ENCODE measurements around the gene PI4KB. TPM values are rescaled to one million over a fixed set of nuclear protein-coding genes. Genes with fewer than 3 reads are reported as not detected.
A peak's percentile ranks its signal among the peaks of the same experiment; 100 is the strongest.

PI4KB gene
- total RNA-seq, 1 donor from 2014 or later, result 54.7 TPM

GRCh38 chr1:151243683-151244216, 83.5 kb downstream of the PI4KB start:
- H3K4me3 Mint-ChIP-seq, result no peak overlapping the region
- no peak overlapping the region for H3K27ac Mint-ChIP-seq
- peaks cover 53% of the 10 kb centered on the region for H3K36me3 Mint-ChIP-seq (ENCODE audit: low read depth)
- H3K27me3 Mint-ChIP-seq (ENCODE audit: insufficient read depth), result no peaks in the 10 kb centered on the region
- H3K4me1 Mint-ChIP-seq (ENCODE audit: low read depth), result no peaks in the 10 kb centered on the region
- H3K9me3 Mint-ChIP-seq, result no peaks in the 10 kb centered on the region
- DNase-seq (ENCODE audit: low spot score), result no peak
- intact Hi-C loops (cut with micrococcal nuclease), result no loop called here

- H3K27me3 Mint-ChIP-seq (ENCODE audit: insufficient read depth), result no peaks in the 10 kb centered on the region
- peaks cover 52% of the 10 kb centered on the region for H3K36me3 Mint-ChIP-seq (ENCODE audit: low read depth)
- peak overlapping the region; percentile 23 for H3K27ac Mint-ChIP-seq
- H3K4me3 Mint-ChIP-seq, result no peak overlapping the region
- no peaks in the 10 kb centered on the region for H3K9me3 Mint-ChIP-seq
- no peak for DNase-seq (ENCODE audit: low spot score)
- H3K4me1 Mint-ChIP-seq (ENCODE audit: low read depth), result peaks cover 5% of the 10 kb centered on the region
- intact Hi-C loops (cut with micrococcal nuclease), result no loop called here
Observed at GRCh38 chr1:151242442-151242841, 84.8 kb downstream of the PI4KB start.

Other genes starting within 250 kb of the PI4KB start
- gene SEMA6C, start 180.8 kb downstream of the PI4KB start, total RNA-seq, result 3.6 and 4.3 TPM in 2 replicates
- gene TNFAIP8L2, start 170.8 kb downstream of the PI4KB start, total RNA-seq, result 38.0 and 38.5 TPM in 2 replicates
- gene LYSMD1, start 161.5 kb downstream of the PI4KB start, total RNA-seq, result 4.0 and 5.0 TPM in 2 replicates
- 111 and 117 TPM in 2 replicates for gene SCNM1, start 161.3 kb downstream of the PI4KB start, total RNA-seq
- gene TMOD4, start 151.4 kb downstream of the PI4KB start, total RNA-seq, result 2.6 and 2.9 TPM in 2 replicates
- 90.0 and 96.4 TPM in 2 replicates for gene VPS72, start 137.2 kb downstream of the PI4KB start, total RNA-seq
- gene PIP5K1A, start 128.9 kb downstream of the PI4KB start, total RNA-seq, result 98.9 and 101 TPM in 2 replicates
- 276 and 285 TPM in 2 replicates for gene PSMD4, start 72.7 kb downstream of the PI4KB start, total RNA-seq
- 26.9 and 27.3 TPM in 2 replicates for gene ZNF687, start 45.1 kb downstream of the PI4KB start, total RNA-seq
- gene RFX5, start 19.8 kb upstream of the PI4KB start, total RNA-seq, result 78.1 and 83.4 TPM in 2 replicates
- gene SELENBP1, start 45.3 kb upstream of the PI4KB start, total RNA-seq, result not detected in 2 replicates
- 436 and 454 TPM in 2 replicates for gene PSMB4, start 72.2 kb upstream of the PI4KB start, total RNA-seq
- gene POGZ, start 132.1 kb upstream of the PI4KB start, total RNA-seq, result 89.1 and 91.1 TPM in 2 replicates
- 0.17 and 0.91 TPM in 2 replicates for gene CGN, start 184.0 kb upstream of the PI4KB start, total RNA-seq
- gene TUFT1, start 212.9 kb upstream of the PI4KB start, total RNA-seq, result 1.9 and 2.3 TPM in 2 replicates

All from activated T-helper 1 cell treated with anti-CD3 and anti-CD28 coated beads, Interleukin-12 subunit alpha, Interleukin-12 subunit beta, Interleukin-2, Interleukin-4 antibody, amounts not matched to agents 30 ng/mL and 10 ng/mL and 1 ng/mL, durations not matched to agents 14 hours and 24 hours and 36 hours (primary cell).